Lung (tissue), 12 donors: ENCODE results near the gene DVL3. TPM values are rescaled to one million over a fixed set of nuclear protein-coding genes. Genes with fewer than 3 reads are reported as not detected.
A peak's percentile ranks its signal among the peaks of the same experiment; 100 is the strongest.

Source experiments
- ATAC-seq: fragments of 200-7000 bp; cut with Tn5 transposase; one replicate; pipeline ENCODE4 v1.9.1; 2020; ENCODE audit warnings: moderate number of reproducible peaks; ENCODE audit not compliant: insufficient read depth, low FRiP score
- DNase-seq, 3 donors: peaks; one replicate each; pipeline ENCODE4 v3.0.0-alpha.2; 2013 to 2017
- H3K27ac ChIP-seq, 2 donors: one replicate each; pipeline ENCODE4 v1.5.1; 2013; ENCODE audit warnings: mild to moderate bottlenecking in 2 of 2, moderate library complexity in 2 of 2, control low read depth in 1 of 2, inconsistent platforms in 1 of 2, low read depth in 1 of 2, low read length in 1 of 2
- H3K27me3 ChIP-seq, 3 donors: one replicate each; pipeline ENCODE4 v1.5.1; 2013; ENCODE audit warnings: low read length in 2 of 3; ENCODE audit not compliant: control insufficient read depth in 3 of 3, insufficient read depth in 3 of 3
- H3K36me3 ChIP-seq, 4 donors: one replicate each; pipeline ENCODE4 v1.5.1; 2013; ENCODE audit warnings: low read length in 4 of 4, mild to moderate bottlenecking in 1 of 4, moderate library complexity in 1 of 4; ENCODE audit not compliant: control insufficient read depth in 4 of 4, insufficient read depth in 4 of 4
- H3K4me1 ChIP-seq, 5 donors: one replicate each; pipeline ENCODE4 v1.5.1; 2013; ENCODE audit warnings: low read length in 5 of 5, mild to moderate bottlenecking in 2 of 5, moderate library complexity in 1 of 5; ENCODE audit not compliant: control insufficient read depth in 5 of 5, insufficient read depth in 5 of 5
- H3K4me3 ChIP-seq: one replicate; pipeline ENCODE4 v1.5.1; 2013; ENCODE audit warnings: mild to moderate bottlenecking, control low read depth, moderate library complexity
- H3K9ac ChIP-seq, 2 donors: one replicate each; pipeline ENCODE4 v1.5.1; 2013; ENCODE audit warnings: low read length in 2 of 2, control low read depth in 1 of 2; ENCODE audit not compliant: insufficient read depth in 1 of 2
- H3K9me3 ChIP-seq, 4 donors: one replicate each; pipeline ENCODE4 v1.5.1; 2013; ENCODE audit warnings: low read length in 3 of 4, mild to moderate bottlenecking in 1 of 4, moderate library complexity in 1 of 4; ENCODE audit not compliant: control insufficient read depth in 4 of 4, insufficient read depth in 3 of 4
- CTCF ChIP-seq: IDR thresholded peaks from 2 replicates; pipeline ENCODE4 v1.5.1; 2012; ENCODE audit warnings: mild to moderate bottlenecking; ENCODE audit errors: control extremely low read depth, extremely low read depth
- WGBS, 2 donors: extraction: QIAGEN DNeasy Blood & Tissue Kit; methylation state at CpG; one replicate each; pipeline ENCODE4 v1.1.7; 2013; 5-methylcytosine and 5-hydroxymethylcytosine counted together
- polyA plus RNA-seq, 2 donors: library from polyadenylated mRNA; stranded (reverse); fragments of 200-250 nt; gene quantifications; one replicate each; pipeline ENCODE4 v1.2.1, GENCODE V29; 2013
- total RNA-seq, 2 donors: library from RNA; depleted of rRNA in 1 of 2; stranded (reverse); fragments of >200 nt in 1 of 2; gene quantifications; one replicate each; pipeline ENCODE4 v1.2.1, GENCODE V29; 2014 to 2021
- donor health status: control.
- donor health status: control.
- donor health status: Bipolar disorder and iron deficiency.
- donor health status: healthy.
- donor health status: DM: yes; HTN: yes; CAD: no.

DVL3 gene
- total and polyA plus RNA-seq, 4 donors, result 37.8 to 73.5 (median 45.8) TPM

- peak; percentile 90 for ATAC-seq
- 0 to 1% methylated on average over 56 of the region's 56 CpGs for WGBS, 2 donors
- H3K36me3 ChIP-seq, result peaks cover 5 to 9% (median 7%) of the 10 kb centered on the region in 4 donors
- H3K4me3 ChIP-seq, result peak within 1 kb of the TSS; percentile 95
- H3K27me3 ChIP-seq, result no peaks in the 10 kb centered on the region
- H3K9ac ChIP-seq, result peak within 1 kb of the TSS; percentile 64 to 92
- DNase-seq, result peak; percentile 92 to 97 (median 97)
- H3K27ac ChIP-seq, result peak within 1 kb of the TSS; percentile 87 to 93
- peak; percentile 26 for TF ChIP-seq CTCF
- H3K4me1 ChIP-seq, result peaks cover 0 to 26% (median 7%) of the 10 kb centered on the region in 5 donors
- H3K9me3 ChIP-seq, result no peaks in the 10 kb centered on the region
These were observed 19.8 kb upstream of the DVL3 start, which contains the start of gene EIF2B5 for GRCh38 chr3:184135149-184135910. TSS of gene EIF2B5 (plus strand) at chr3:184135358. CDS start at chr3:184135386, 28 bp downstream.

- 2 to 4% methylated on average over 9 of the region's 9 CpGs for WGBS, 2 donors
- no peak for TF ChIP-seq CTCF
These were observed 19.3 kb upstream of the DVL3 start for GRCh38 chr3:184135911-184136260.

GRCh38 chr3:184140436-184140835, 14.7 kb upstream of the DVL3 start:
- Histone ChIP-seq H3K36me3 (peaks cover 36 to 52% (median 48%) of the 10 kb centered on the region in 4 donors), H3K27me3 (no peaks in the 10 kb centered on the region), H3K9me3 (no peaks in the 10 kb centered on the region), H3K4me1 (peaks cover 0 to 16% (median 7%) of the 10 kb centered on the region in 5 donors), H3K4me3 (no peak overlapping the region), H3K27ac (no peak overlapping the region), H3K9ac (no peak overlapping the region)
- WGBS, 2 donors, result 94 to 95% methylated on average over 10 of the region's 10 CpGs
- no peak for TF ChIP-seq CTCF
- no peak for DNase-seq
- no peak for ATAC-seq

More at GRCh38 chr3:184135911-184136260, 19.3 kb upstream of the DVL3 start:
- Histone ChIP-seq H3K4me1 (peaks cover 0 to 26% (median 7%) of the 10 kb centered on the region in 5 donors), H3K9me3 (no peaks in the 10 kb centered on the region), H3K27me3 (no peaks in the 10 kb centered on the region), H3K27ac (peak overlapping the region; percentile 87 to 93), H3K36me3 (peaks cover 8 to 12% (median 10%) of the 10 kb centered on the region in 4 donors), H3K4me3 (peak overlapping the region; percentile 95), H3K9ac (peak overlapping the region; percentile 64 to 92)
- DNase-seq, result no peak
- no peak for ATAC-seq
